HG03342 (cell line): ENCODE data around the gene TMEM202.
"Not testable (repeated sequence)": the region's sequence is repeated elsewhere in the genome, so short reads cannot be mapped to it uniquely, and the experiment has no call there.

Experiments used
- ATAC-seq: cut with Tn5 transposase; IDR thresholded peaks from one replicate; pipeline ENCODE4 v1.9.1; 2021; ENCODE audit warnings: mild to moderate bottlenecking, moderate library complexity; ENCODE audit not compliant: unreplicated experiment

Gene TMEM202

DNA sequence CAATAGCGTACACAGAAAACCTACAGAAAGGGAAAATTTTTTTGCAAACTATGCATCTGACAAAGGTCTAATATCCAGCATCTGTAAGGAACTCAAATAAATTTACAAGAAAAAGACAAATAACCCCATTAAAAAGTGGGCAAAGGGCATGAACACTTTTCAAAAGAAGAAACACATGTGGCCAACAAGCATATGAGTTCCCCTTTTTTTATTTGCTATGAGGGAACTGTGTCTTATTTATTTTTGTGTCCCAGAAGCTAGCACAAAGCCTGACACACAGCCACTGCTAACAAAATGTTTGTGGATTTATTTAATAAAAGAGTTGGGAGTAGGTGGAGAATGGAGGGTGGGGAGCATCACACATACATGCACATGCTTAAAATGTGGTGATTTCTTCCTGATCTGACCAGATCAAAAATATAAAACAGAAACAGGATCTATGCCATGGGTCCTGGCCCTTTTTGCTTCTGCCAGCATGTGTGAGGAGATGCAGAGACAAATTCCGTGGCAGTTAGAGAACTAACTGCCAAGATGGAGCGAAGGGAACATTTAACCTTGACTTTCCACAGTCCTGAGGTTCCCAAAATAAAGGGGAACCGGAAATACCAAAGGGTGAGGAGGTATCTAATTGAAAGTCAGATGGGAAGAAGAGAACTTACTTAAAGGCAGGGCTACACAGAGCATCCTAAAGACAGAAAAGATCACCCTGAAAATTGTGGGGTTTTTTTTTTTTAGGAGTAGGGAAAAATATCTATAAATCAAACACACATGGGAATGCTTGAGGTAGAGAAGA lies at the start of gene TMEM202:
TMEM202 (plus strand) TSS at position 510 of the 793 bp plus-strand sequence; CDS start at position 532, 22 bp downstream.
- ATAC-seq = no peak

DNA sequence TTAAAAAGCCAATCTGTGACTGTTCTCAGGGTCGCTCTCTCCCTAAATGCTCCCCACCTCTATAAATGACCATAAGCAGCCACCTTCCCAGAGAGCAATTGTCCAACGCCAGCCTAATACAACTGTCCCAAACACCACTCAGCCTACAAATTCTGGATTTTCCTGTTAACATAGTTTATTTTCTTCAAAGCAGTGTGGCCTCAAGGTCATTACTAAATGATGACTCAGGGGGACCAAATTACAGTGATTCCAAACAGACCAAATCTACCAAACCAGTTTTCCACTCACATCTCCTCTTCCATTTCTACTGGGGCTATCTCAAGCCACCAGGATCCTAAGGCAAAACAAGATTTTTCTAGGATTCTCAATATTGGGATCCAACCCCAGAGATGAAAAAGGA lies 44.8 kb upstream of the TMEM202 start:
- ATAC-seq = no peak

- ATAC-seq = no peak
Observed at GRCh38 chr15:72354496-72354895, 43.6 kb upstream of the TMEM202 start.

GRCh38 chr15:72358121-72358520 lies 40.0 kb upstream of the TMEM202 start:
- ATAC-seq = no peak

GRCh38 chr15:72358650-72359171 lies 39.4 kb upstream of the TMEM202 start:
- ATAC-seq = no peak

- no peak for ATAC-seq
Observed at GRCh38 chr15:72361176-72361575, 36.9 kb upstream of the TMEM202 start.

GRCh38 chr15:72365844-72366243 lies 32.3 kb upstream of the TMEM202 start:
- ATAC-seq = peak; percentile 88

- no peak for ATAC-seq
Observed at GRCh38 chr15:72368325-72368724, 29.8 kb upstream of the TMEM202 start.

DNA sequence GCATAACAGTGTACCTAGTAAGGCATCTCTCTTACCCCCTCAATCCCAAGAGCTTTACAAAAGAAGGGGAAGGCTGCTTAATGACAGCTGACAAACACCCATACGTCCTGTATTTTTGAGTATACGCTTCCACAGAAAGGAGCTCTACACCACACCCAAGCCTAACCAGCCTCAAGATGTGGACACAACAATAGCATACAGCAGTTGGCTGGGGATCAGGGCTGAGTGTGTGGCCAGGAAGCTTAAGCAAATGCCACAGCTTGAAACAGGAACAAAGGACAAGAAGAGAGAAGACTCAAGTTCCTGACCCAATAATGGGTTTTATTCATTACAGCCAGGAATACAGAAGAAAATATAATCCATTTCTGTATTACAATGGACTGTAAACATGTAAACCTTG lies 29.2 kb upstream of the TMEM202 start:
- ATAC-seq = no peak

GRCh38 chr15:72369964-72370363 lies 28.1 kb upstream of the TMEM202 start:
- ATAC-seq = no peak

GRCh38 chr15:72372361-72372760 lies 25.7 kb upstream of the TMEM202 start:
- ATAC-seq = no peak

- peak; percentile 41 for ATAC-seq
Observed at GRCh38 chr15:72375501-72375845, 22.6 kb upstream of the TMEM202 start.

- peak; percentile 79 for ATAC-seq
Observed at GRCh38 chr15:72375846-72376581, 22.1 kb upstream of the TMEM202 start, which contains the start of gene HEXA. TSS of gene HEXA (minus strand) at chr15:72376014. CDS start at chr15:72375972, 42 bp downstream.

GRCh38 chr15:72377331-72377730 lies 20.8 kb upstream of the TMEM202 start:
- no peak for ATAC-seq

DNA sequence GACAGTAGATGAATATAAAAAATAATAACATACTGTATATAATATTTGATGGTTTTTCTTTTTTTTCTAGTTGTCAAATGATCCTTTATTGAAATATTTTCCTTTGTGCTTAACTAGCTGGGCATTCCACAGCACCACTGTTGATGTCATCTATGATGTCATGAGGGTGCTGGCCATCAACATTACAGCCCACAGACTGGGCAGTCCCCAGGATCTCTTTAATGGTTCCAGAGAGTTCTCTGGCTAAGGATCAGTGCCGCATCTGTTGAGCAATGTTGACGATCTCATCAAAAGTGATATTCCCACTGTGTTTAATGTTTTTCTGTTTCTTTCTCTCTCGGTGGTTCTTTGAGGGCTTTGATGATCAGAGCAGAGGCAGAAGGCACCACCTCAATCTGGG lies 19.0 kb upstream of the TMEM202 start:
- ATAC-seq = not testable (repeated sequence)

- no peak for ATAC-seq
Observed at GRCh38 chr15:72379856-72380430, 18.2 kb upstream of the TMEM202 start.

DNA sequence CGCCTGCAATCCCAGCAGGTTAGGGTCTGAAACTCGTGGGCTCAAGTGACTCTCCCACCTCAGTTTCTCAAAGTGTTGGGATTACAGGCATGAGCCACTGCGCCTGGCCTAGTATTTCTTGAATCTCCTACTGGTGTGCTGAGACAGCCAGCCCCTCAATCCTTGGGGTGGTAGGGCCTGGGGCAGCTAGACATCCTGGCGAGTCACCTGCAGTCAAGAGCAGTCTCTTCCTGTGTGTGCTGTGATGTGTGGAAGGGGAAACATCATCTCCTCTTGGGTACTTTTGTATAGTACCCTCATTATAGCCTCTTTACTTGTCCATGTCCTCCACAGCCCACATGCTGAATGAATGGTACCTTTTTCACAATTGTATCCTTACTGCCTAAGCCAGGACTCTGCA lies 17.4 kb upstream of the TMEM202 start:
- no peak for ATAC-seq

DNA sequence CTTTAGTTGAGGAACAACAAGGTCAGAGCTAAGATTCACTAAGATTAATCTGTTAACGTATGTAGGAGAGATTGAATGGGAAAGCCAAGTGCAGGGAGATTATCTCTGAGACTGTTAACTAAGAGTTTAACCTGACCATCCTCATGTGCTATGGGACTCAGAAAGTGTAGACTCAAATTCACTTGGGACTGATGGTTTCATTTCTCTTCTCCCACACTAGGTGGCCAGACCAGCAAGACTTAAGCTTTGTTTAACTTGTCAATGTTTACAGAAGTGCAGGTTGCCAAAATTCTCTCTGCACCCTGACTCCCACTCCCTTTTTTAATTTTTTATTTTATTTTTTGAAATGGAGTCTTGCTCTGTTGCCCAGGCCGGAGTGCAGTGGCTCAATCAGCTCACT lies 16.0 kb upstream of the TMEM202 start:
- no peak for ATAC-seq

- ATAC-seq = no peak
Observed at GRCh38 chr15:72387741-72388140, 10.4 kb upstream of the TMEM202 start.

DNA sequence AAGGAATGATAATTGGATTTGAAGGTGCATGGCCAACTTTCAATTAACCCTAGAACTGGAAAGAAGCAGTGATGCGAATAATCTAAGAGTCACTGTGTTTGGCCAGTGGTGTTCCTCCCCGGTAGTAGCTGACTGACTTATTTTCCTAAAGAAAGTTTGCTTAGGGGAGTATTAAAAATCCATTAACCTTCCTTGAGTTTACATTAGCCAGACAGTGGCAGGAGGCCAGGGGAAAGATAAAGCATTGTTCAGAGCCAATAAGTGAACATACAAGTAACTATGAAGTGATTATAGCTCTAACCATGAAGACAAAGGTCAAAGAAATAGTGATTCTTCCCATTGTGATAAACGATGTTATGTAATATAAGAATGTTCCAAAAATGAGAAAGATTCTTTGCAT lies 8.9 kb upstream of the TMEM202 start:
- no peak for ATAC-seq

DNA sequence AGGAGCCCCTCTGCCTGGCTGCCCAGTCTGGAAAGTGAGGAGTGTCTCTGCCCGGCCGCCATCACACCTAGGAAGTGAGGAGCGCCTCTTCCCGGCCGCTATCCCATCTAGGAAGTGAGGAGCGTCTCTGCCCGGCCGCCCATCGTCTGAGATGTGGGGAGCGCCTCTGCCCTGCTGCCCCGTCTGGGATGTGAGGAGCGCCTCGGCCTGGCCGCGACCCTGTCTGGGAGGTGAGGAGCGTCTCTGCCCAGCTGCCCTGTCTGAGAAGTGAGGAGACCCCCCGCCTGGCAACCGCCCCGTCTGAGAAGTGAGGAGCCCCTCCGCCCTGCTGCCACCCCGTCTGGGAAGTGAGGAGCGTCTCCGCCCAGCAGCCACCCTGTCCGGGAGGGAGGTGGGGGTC lies 1.8 kb upstream of the TMEM202 start:
- ATAC-seq = not testable (repeated sequence)

- no peak for ATAC-seq
Observed at GRCh38 chr15:72398648-72399047, 543 bp downstream of the TMEM202 start.
